Astrocyte of the spinal cord (primary cell): ENCODE data around the gene COMMD10.

Source experiments
- DNase-seq: peaks from one replicate; pipeline ENCODE4 v3.0.0; 2011; ENCODE audit warnings: low read depth, low spot score
- H3K4me3 ChIP-seq: 2 replicates; pipeline ENCODE4 v1.5.1; 2011; ENCODE audit warnings: low read depth, mild to moderate bottlenecking, low read length, moderate library complexity
- in situ Hi-C: cut with HindIII; loops from 2 replicates; pipeline ENCODE4 v1.10.0; 2017; ENCODE audit warnings: low sequenced_read_pairs
- TF ChIP-seq, protein P1 (sequence below): IDR thresholded peaks from 2 replicates; pipeline ENCODE4 v1.5.1; 2012; ENCODE audit warnings: low read depth, mild to moderate bottlenecking, low read length, inconsistent platforms

The COMMD10 gene

GRCh38 chr5:116045821-116046220, 39.0 kb upstream of the COMMD10 start:
- in situ Hi-C loops, result no loop called here
- TF ChIP-seq, protein P1, sequence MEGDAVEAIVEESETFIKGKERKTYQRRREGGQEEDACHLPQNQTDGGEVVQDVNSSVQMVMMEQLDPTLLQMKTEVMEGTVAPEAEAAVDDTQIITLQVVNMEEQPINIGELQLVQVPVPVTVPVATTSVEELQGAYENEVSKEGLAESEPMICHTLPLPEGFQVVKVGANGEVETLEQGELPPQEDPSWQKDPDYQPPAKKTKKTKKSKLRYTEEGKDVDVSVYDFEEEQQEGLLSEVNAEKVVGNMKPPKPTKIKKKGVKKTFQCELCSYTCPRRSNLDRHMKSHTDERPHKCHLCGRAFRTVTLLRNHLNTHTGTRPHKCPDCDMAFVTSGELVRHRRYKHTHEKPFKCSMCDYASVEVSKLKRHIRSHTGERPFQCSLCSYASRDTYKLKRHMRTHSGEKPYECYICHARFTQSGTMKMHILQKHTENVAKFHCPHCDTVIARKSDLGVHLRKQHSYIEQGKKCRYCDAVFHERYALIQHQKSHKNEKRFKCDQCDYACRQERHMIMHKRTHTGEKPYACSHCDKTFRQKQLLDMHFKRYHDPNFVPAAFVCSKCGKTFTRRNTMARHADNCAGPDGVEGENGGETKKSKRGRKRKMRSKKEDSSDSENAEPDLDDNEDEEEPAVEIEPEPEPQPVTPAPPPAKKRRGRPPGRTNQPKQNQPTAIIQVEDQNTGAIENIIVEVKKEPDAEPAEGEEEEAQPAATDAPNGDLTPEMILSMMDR, result no peak
- DNase-seq, result no peak
- no peak overlapping the region for H3K4me3 ChIP-seq

GRCh38 chr5:116046261-116046660, 38.6 kb upstream of the COMMD10 start:
- in situ Hi-C loops, result no loop called here
- TF ChIP-seq, protein P1, result no peak
- DNase-seq, result no peak

GRCh38 chr5:116046823-116047222, 38.0 kb upstream of the COMMD10 start:
- no peak for DNase-seq
- no peak overlapping the region for H3K4me3 ChIP-seq
- TF ChIP-seq, protein P1, result no peak
- in situ Hi-C loops, result no loop called here

More at GRCh38 chr5:116046261-116046660, 38.6 kb upstream of the COMMD10 start:
- H3K4me3 ChIP-seq, result no peak overlapping the region

- TF ChIP-seq, protein P1, result no peak
- DNase-seq, result no peak
- in situ Hi-C loops, result no loop called here
- no peak overlapping the region for H3K4me3 ChIP-seq
Measured at GRCh38 chr5:116058346-116058936, 26.4 kb upstream of the COMMD10 start.

DNA sequence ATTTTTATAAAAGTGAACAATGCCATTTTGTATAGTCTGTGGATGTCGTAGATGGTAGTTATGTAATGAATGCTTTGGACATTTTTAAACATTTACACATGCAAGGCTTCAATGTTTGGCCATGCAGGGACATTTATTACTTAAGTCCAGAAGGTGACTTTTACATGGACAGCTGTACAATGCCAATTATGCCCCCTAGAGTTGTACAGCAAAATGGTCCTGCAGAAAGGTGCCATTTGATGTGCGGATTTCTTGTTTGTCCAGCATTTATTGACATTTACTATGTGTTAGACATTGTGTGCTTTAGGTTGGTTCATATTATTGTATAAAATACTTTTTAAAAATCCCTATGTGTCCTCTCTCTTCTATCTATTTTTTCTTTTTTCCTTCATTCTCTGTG, 22.5 kb upstream of the COMMD10 start:
- no peak overlapping the region for H3K4me3 ChIP-seq
- TF ChIP-seq, protein P1, result no peak
- in situ Hi-C loops, result no loop called here

GRCh38 chr5:116063950-116064349, 20.9 kb upstream of the COMMD10 start:
- H3K4me3 ChIP-seq, result no peak overlapping the region
- TF ChIP-seq, protein P1, result no peak
- in situ Hi-C loops, result no loop called here
- DNase-seq, result peak; percentile 29

More for the DNA sequence above, 22.5 kb upstream of the COMMD10 start:
- DNase-seq, result no peak
